SK-N-SH treated with all-trans-retinoic acid at 6 μM for 48 hours (cell line): ENCODE measurements around the gene BABAM1.

ENCODE experiments used
- ARNTL ChIP-seq: fragments of 450-650 bp; formaldehyde crosslinking; IDR thresholded peaks from 2 replicates; pipeline ENCODE4 v1.5.0; 2020; ENCODE audit warnings: low read depth, mild to moderate bottlenecking, moderate library complexity, borderline replicate concordance
- BACH2 ChIP-seq: fragments of 250-450 bp; sonication (Bioruptor Pico); IDR thresholded peaks from 2 replicates; pipeline ENCODE4 v1.9.0; 2021; ENCODE audit warnings: mild to moderate bottlenecking, borderline replicate concordance
- CSRNP3 ChIP-seq: fragments of 250-450 bp; sonication (Bioruptor Pico); IDR thresholded peaks from 2 replicates; pipeline ENCODE4 v1.5.1; 2021; ENCODE audit warnings: mild to moderate bottlenecking, moderate library complexity
- ESRRG ChIP-seq: fragments of 250-450 bp; sonication (Bioruptor Pico); IDR thresholded peaks from 2 replicates; pipeline ENCODE4 v1.6.1; 2021; ENCODE audit warnings: mild to moderate bottlenecking
- PATZ1 ChIP-seq: fragments of 250-450 bp; sonication (Bioruptor Pico); IDR thresholded peaks from 2 replicates; pipeline ENCODE4 v1.8.0; 2020; ENCODE audit warnings: mild to moderate bottlenecking, moderate library complexity, borderline replicate concordance
- PPARA ChIP-seq: fragments of 250-450 bp; sonication (Bioruptor Pico); IDR thresholded peaks from 2 replicates; pipeline ENCODE4 v1.5.0; 2020; ENCODE audit warnings: mild to moderate bottlenecking, borderline replicate concordance
- RARB ChIP-seq: fragments of 250-450 bp; sonication (Bioruptor Pico); IDR thresholded peaks from 2 replicates; pipeline ENCODE4 v1.8.0; 2021; ENCODE audit warnings: mild to moderate bottlenecking, moderate library complexity
- TCF4 ChIP-seq: fragments of 250-450 bp; sonication (Bioruptor Pico); IDR thresholded peaks from 2 replicates; pipeline ENCODE4 v1.8.0; 2021; ENCODE audit warnings: mild to moderate bottlenecking, moderate library complexity, borderline replicate concordance
- ZFP3 ChIP-seq: fragments of 250-450 bp; sonication (Bioruptor Pico); IDR thresholded peaks from 2 replicates; pipeline ENCODE4 v1.5.0; 2020; ENCODE audit warnings: mild to moderate bottlenecking, moderate library complexity
- ZNF70 ChIP-seq: fragments of 450-650 bp; formaldehyde crosslinking; IDR thresholded peaks from 2 replicates; pipeline ENCODE4 v1.5.0; 2020; ENCODE audit warnings: mild to moderate bottlenecking, moderate library complexity
- ZNF8 ChIP-seq: fragments of 450-650 bp; formaldehyde crosslinking; IDR thresholded peaks from 2 replicates; pipeline ENCODE4 v1.5.0; 2020; ENCODE audit warnings: mild to moderate bottlenecking, moderate library complexity

GRCh38 chr19:17323300-17323963, 56.2 kb downstream of the BABAM1 start:
- TF ChIP-seq CSRNP3 (CRISPR knock-in tag) (no peak), ZNF70 (CRISPR knock-in tag) (no peak), TCF4 (no peak), RARB (CRISPR knock-in tag) (no peak), PPARA (CRISPR knock-in tag) (no peak), ESRRG (CRISPR knock-in tag) (no peak), ZNF8 (CRISPR knock-in tag) (no peak), BACH2 (CRISPR knock-in tag) (no peak), ARNTL (CRISPR knock-in tag) (no peak), PATZ1 (CRISPR knock-in tag) (no peak), ZFP3 (CRISPR knock-in tag) (no peak)
